D341Med (cell line): ENCODE results near the gene ARPC5.
"Not testable (repeated sequence)": the region's sequence is repeated elsewhere in the genome, so short reads cannot be mapped to it uniquely, and the experiment has no call there.

ENCODE experiments used
- DNase-seq: peaks from one replicate; pipeline ENCODE4 v3.0.0; 2012; ENCODE audit warnings: low spot score

The ARPC5 gene

GRCh38 chr1:183635606-183636333, at the start of gene ARPC5:
TSS of gene ARPC5 (minus strand) at chr1:183635783. CDS start at chr1:183635659, 124 bp downstream.
- DNase-seq: peak; percentile 97

GRCh38 chr1:183685112-183685713, 49.6 kb upstream of the ARPC5 start:
- DNase-seq: peak; percentile 77

- DNase-seq: not testable (repeated sequence)
These were observed 43.8 kb upstream of the ARPC5 start for GRCh38 chr1:183679363-183679762.

GRCh38 chr1:183678819-183679218, 43.2 kb upstream of the ARPC5 start:
- no peak for DNase-seq

GRCh38 chr1:183676586-183677189, 41.1 kb upstream of the ARPC5 start:
- DNase-seq: no peak

GRCh38 chr1:183675883-183676585, 40.5 kb upstream of the ARPC5 start:
- DNase-seq: no peak

- no peak for DNase-seq
These were observed 39.8 kb upstream of the ARPC5 start for GRCh38 chr1:183675381-183675780.

- DNase-seq: no peak
These were observed 39.3 kb upstream of the ARPC5 start for GRCh38 chr1:183674886-183675285.

GRCh38 chr1:183674339-183674738, 38.8 kb upstream of the ARPC5 start:
- DNase-seq: no peak

GRCh38 chr1:183673605-183674323, 38.2 kb upstream of the ARPC5 start:
- no peak for DNase-seq

- DNase-seq: no peak
These were observed 34.6 kb upstream of the ARPC5 start for GRCh38 chr1:183670169-183670568.

- DNase-seq: no peak
These were observed 20.8 kb upstream of the ARPC5 start for GRCh38 chr1:183656355-183656754.

GRCh38 chr1:183655562-183656075, 20.0 kb upstream of the ARPC5 start:
- peak; percentile 81 for DNase-seq

- no peak for DNase-seq
These were observed 19.1 kb upstream of the ARPC5 start for GRCh38 chr1:183654706-183655105.

GRCh38 chr1:183653876-183654451, 18.4 kb upstream of the ARPC5 start:
- no peak for DNase-seq

GRCh38 chr1:183653462-183653794, 17.8 kb upstream of the ARPC5 start:
- no peak for DNase-seq

- DNase-seq: no peak
These were observed 17.2 kb upstream of the ARPC5 start, which contains the start of gene APOBEC4 for GRCh38 chr1:183652547-183653461. TSS of gene APOBEC4 (minus strand) at chr1:183653316. CDS start at chr1:183648781, 4,535 bp downstream.

- no peak for DNase-seq
These were observed 16.5 kb upstream of the ARPC5 start for GRCh38 chr1:183652107-183652506.

GRCh38 chr1:183651612-183652011, 16.0 kb upstream of the ARPC5 start:
- no peak for DNase-seq

GRCh38 chr1:183648042-183648441, 12.5 kb upstream of the ARPC5 start:
- DNase-seq: no peak
